Lower leg skin (tissue), 3 donors: ENCODE data around the gene SIPA1.

Source experiments
- POLR2A ChIP-seq, 2 donors: fragments of 450-650 bp; IDR thresholded peaks; one replicate each; pipeline ENCODE4 v1.6.1; 2016 to 2017; ENCODE audit warnings: antibody characterized with exemption in 2 of 2, mild to moderate bottlenecking in 1 of 2, moderate library complexity in 1 of 2
- TF ChIP-seq, protein P1 (sequence below), 3 donors: fragments of 450-650 bp; IDR thresholded peaks; one replicate each; pipeline ENCODE4 v1.5.1; 2016; ENCODE audit warnings: antibody characterized with exemption in 3 of 3, mild to moderate bottlenecking in 3 of 3, moderate library complexity in 2 of 3

DNA sequence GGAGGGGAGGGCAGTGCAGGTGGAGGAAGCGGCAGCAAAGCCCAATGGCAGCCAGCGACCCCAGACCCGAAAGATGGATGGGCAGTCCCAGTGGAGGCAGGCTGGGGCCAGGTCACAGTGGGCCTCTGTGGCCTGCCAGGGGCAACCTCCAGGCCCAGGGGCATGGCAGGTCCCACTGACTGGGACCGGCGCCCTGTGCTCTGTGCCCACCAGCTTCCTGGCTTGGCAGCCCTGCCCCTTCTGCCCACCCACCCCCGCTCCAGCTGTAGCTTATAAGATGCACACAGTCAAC lies 38.0 kb upstream of the SIPA1 start:
- TF ChIP-seq, protein P1, sequence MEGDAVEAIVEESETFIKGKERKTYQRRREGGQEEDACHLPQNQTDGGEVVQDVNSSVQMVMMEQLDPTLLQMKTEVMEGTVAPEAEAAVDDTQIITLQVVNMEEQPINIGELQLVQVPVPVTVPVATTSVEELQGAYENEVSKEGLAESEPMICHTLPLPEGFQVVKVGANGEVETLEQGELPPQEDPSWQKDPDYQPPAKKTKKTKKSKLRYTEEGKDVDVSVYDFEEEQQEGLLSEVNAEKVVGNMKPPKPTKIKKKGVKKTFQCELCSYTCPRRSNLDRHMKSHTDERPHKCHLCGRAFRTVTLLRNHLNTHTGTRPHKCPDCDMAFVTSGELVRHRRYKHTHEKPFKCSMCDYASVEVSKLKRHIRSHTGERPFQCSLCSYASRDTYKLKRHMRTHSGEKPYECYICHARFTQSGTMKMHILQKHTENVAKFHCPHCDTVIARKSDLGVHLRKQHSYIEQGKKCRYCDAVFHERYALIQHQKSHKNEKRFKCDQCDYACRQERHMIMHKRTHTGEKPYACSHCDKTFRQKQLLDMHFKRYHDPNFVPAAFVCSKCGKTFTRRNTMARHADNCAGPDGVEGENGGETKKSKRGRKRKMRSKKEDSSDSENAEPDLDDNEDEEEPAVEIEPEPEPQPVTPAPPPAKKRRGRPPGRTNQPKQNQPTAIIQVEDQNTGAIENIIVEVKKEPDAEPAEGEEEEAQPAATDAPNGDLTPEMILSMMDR (IDR thresholded peaks at IDR 0.05) = no peak
- TF ChIP-seq POLR2A (IDR thresholded peaks at IDR 0.05) = no peak
